ENCODE results near the gene ANKRD44.

ANKRD44 gene

DNA sequence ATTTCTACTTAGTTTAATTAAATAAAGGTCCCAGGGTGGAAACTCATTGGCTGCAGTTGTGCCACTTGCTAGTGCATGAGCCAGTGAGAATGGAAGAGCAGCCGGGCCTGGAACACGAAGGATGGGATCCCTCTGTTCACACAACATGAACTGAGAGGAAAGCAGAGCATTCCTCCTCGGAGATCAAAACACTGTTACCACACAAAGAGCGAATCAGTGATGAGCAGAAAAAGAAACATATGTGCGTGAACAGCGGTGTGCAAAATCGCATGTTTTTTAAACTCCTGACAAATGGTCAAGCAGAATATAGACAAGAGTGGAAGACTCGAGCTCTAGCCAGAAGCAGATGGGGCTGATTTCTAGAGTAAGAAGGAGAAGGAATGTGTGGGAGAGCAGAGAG is 28.4 kb upstream of the ANKRD44 start:
- no peaks in the 10 kb centered on the region for H3K27me3 ChIP-seq (ENCODE audit: insufficient read depth, low read length)
- H3K27ac ChIP-seq (ENCODE audit: low read depth, low read length, poor library complexity, severe bottlenecking) = no peak overlapping the region
- H3K4me1 ChIP-seq (ENCODE audit: insufficient read depth, low read length, severe bottlenecking) = no peaks in the 10 kb centered on the region
- TF ChIP-seq, protein P1, sequence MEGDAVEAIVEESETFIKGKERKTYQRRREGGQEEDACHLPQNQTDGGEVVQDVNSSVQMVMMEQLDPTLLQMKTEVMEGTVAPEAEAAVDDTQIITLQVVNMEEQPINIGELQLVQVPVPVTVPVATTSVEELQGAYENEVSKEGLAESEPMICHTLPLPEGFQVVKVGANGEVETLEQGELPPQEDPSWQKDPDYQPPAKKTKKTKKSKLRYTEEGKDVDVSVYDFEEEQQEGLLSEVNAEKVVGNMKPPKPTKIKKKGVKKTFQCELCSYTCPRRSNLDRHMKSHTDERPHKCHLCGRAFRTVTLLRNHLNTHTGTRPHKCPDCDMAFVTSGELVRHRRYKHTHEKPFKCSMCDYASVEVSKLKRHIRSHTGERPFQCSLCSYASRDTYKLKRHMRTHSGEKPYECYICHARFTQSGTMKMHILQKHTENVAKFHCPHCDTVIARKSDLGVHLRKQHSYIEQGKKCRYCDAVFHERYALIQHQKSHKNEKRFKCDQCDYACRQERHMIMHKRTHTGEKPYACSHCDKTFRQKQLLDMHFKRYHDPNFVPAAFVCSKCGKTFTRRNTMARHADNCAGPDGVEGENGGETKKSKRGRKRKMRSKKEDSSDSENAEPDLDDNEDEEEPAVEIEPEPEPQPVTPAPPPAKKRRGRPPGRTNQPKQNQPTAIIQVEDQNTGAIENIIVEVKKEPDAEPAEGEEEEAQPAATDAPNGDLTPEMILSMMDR (IDR thresholded peaks at IDR 0.05; ENCODE audit: low read length) = no peak
- TF ChIP-seq EZH2 (IDR thresholded peaks at IDR 0.05; ENCODE audit: borderline replicate concordance, low read length) = no peak
- no peak overlapping the region for H3K4me3 ChIP-seq (ENCODE audit: low read depth, low read length, poor library complexity, severe bottlenecking)
- no peaks in the 10 kb centered on the region for H3K79me2 ChIP-seq (ENCODE audit: insufficient read depth, low read length)
- H3K36me3 ChIP-seq (ENCODE audit: insufficient read depth, low read length) = peaks cover 39% of the 10 kb centered on the region
- no peaks in the 10 kb centered on the region for H4K20me1 ChIP-seq (ENCODE audit: insufficient read depth, low read length)
- H3K9me2 ChIP-seq (ENCODE audit: low read depth, low read length) = no peaks in the 10 kb centered on the region
- H3K9me3 ChIP-seq (ENCODE audit: low read length) = no peaks in the 10 kb centered on the region
- H3K4me2 ChIP-seq (ENCODE audit: low read length) = no peak overlapping the region
- H3K9ac ChIP-seq (ENCODE audit: low read length) = no peak overlapping the region
- H3F3A ChIP-seq (ENCODE audit: insufficient read depth, low read length) = no peaks in the 10 kb centered on the region
- no peak overlapping the region for H2AFZ ChIP-seq (ENCODE audit: low read length)

DNA sequence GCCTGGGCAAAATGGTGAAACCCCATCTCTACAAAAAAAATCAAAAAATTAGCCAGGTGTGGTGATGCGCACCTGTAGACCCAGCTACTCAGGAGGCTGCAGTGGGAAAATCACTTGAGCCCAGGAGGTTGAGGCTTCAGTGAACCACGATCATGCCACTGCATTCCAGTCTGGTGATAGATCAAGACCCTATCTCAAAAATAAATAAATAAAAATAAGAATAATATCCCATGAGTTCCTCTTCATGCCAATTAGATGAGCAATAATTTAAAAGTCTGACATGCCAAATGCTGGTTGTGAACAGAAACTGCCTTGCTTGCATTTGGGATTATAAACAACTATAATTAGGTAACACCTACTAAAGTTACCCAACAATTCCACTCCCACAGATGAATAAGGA is 22.1 kb upstream of the ANKRD44 start:
- Histone ChIP-seq H3K27ac (ENCODE audit: low read depth, low read length, poor library complexity, severe bottlenecking) (no peak overlapping the region), H3K4me1 (ENCODE audit: insufficient read depth, low read length, severe bottlenecking) (peaks cover 13% of the 10 kb centered on the region), H3K79me2 (ENCODE audit: insufficient read depth, low read length) (no peaks in the 10 kb centered on the region; the same call in 1 of the 2 replicates), H3K4me2 (ENCODE audit: low read length) (no peak overlapping the region), H3K4me3 (ENCODE audit: low read depth, low read length, poor library complexity, severe bottlenecking) (no peak overlapping the region), H3K9ac (ENCODE audit: low read length) (no peak overlapping the region), H2AFZ (ENCODE audit: low read length) (no peak overlapping the region), H3K27me3 (ENCODE audit: insufficient read depth, low read length) (no peaks in the 10 kb centered on the region), H3K36me3 (ENCODE audit: insufficient read depth, low read length) (peaks cover 33% of the 10 kb centered on the region), H3F3A (ENCODE audit: insufficient read depth, low read length) (no peaks in the 10 kb centered on the region), H3K9me2 (ENCODE audit: low read depth, low read length) (no peaks in the 10 kb centered on the region), H4K20me1 (ENCODE audit: insufficient read depth, low read length) (no peaks in the 10 kb centered on the region), H3K9me3 (ENCODE audit: low read length) (0 out of 2 replicates have a peak, but pooled peaks cover 2% of the 10 kb centered on the region)
- no peak for TF ChIP-seq EZH2 (IDR thresholded peaks at IDR 0.05; ENCODE audit: borderline replicate concordance, low read length)
- TF ChIP-seq, protein P1 (IDR thresholded peaks at IDR 0.05; ENCODE audit: low read length) = no peak

DNA sequence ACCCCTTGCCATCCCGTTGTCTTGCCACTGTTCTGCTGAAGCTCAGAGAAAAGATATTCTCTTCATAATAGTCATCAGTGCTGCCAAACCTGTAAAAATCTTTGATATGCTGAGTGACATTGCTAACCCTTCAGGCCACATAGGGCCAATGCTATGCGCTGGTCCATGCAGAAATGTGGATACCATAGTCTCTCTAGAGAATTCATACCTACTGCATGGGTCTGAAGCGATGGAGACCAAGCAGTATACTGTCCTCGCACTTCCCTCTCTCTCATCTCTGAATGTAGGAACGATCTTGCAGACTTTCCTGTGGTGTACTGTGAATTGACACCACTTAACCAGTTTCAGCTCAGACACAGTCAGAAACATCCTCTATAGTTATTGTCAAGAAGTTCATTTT is 17.9 kb upstream of the ANKRD44 start:
- no peak overlapping the region for H3K4me3 ChIP-seq (ENCODE audit: low read depth, low read length, poor library complexity, severe bottlenecking)
- peaks cover 33% of the 10 kb centered on the region for H3K36me3 ChIP-seq (ENCODE audit: insufficient read depth, low read length)
- H3K79me2 ChIP-seq (ENCODE audit: insufficient read depth, low read length) = no peaks in the 10 kb centered on the region; the same call in 1 of the 2 replicates
- H3K9me3 ChIP-seq (ENCODE audit: low read length) = 0 out of 2 replicates have a peak, but pooled peaks cover 2% of the 10 kb centered on the region
- no peak overlapping the region for H2AFZ ChIP-seq (ENCODE audit: low read length)
- no peaks in the 10 kb centered on the region for H4K20me1 ChIP-seq (ENCODE audit: insufficient read depth, low read length)
- no peaks in the 10 kb centered on the region for H3F3A ChIP-seq (ENCODE audit: insufficient read depth, low read length)
- H3K9ac ChIP-seq (ENCODE audit: low read length) = no peak overlapping the region
- no peaks in the 10 kb centered on the region for H3K27me3 ChIP-seq (ENCODE audit: insufficient read depth, low read length)
- TF ChIP-seq, protein P1 (IDR thresholded peaks at IDR 0.05; ENCODE audit: low read length) = no peak
- TF ChIP-seq EZH2 (IDR thresholded peaks at IDR 0.05; ENCODE audit: borderline replicate concordance, low read length) = no peak
- no peaks in the 10 kb centered on the region for H3K9me2 ChIP-seq (ENCODE audit: low read depth, low read length)
- H3K4me2 ChIP-seq (ENCODE audit: low read length) = no peak overlapping the region
- H3K27ac ChIP-seq (ENCODE audit: low read depth, low read length, poor library complexity, severe bottlenecking) = peak overlapping the region; percentile 65
- H3K4me1 ChIP-seq (ENCODE audit: insufficient read depth, low read length, severe bottlenecking) = peaks cover 43% of the 10 kb centered on the region
